GM12872 (cell line): ENCODE results near the gene ZFHX3.

Experiments
- TF ChIP-seq, protein P1 (sequence below): IDR thresholded peaks from 3 replicates; pipeline ENCODE4 v1.5.1; 2011; ENCODE audit warnings: low read depth, mild to moderate bottlenecking, low read length, moderate library complexity; ENCODE audit not compliant: insufficient read depth

Gene ZFHX3

DNA sequence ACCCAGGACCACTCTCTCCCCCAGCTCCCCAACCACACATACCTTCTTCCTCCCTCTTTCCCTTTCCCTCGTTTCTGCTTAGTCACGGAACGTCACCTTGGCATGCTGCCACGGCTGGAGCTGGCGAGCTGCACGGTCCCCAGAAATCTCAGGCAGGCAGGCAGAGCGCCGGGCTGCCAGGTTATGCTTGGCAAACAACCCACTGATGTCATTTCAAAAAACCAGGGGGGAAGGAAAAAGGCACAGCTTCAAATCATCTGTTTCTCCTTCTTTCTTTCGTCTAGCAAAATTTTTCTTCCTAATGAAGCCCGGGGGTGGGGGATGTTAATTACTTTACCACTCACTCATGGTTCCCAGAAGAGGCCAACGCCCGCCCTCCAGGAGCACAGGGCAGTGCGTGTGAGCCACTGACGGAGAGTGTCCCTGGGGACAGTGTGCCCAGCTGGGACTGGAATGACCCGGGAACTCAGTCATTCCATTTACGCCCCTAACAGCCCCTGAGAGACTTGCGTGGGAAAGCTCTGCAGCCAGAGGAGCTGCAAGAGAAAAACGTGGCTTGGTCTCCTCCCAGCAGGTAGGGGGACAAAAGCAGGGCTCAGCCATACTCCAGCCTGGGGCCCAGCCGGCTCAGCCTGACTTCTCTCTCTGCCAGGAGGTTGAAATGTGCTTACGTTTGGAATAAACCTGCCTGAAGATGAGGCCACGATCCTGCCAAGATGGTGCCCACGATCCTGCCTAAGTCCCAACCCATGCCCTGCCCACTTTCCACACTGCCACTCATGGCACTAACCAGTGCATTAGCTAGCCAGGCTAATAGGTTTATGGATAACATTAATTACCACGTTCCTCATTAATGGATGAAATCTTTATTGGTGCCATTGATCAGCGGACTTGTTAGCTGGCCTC is 198.9 kb downstream of the ZFHX3 start:
- TF ChIP-seq, protein P1, sequence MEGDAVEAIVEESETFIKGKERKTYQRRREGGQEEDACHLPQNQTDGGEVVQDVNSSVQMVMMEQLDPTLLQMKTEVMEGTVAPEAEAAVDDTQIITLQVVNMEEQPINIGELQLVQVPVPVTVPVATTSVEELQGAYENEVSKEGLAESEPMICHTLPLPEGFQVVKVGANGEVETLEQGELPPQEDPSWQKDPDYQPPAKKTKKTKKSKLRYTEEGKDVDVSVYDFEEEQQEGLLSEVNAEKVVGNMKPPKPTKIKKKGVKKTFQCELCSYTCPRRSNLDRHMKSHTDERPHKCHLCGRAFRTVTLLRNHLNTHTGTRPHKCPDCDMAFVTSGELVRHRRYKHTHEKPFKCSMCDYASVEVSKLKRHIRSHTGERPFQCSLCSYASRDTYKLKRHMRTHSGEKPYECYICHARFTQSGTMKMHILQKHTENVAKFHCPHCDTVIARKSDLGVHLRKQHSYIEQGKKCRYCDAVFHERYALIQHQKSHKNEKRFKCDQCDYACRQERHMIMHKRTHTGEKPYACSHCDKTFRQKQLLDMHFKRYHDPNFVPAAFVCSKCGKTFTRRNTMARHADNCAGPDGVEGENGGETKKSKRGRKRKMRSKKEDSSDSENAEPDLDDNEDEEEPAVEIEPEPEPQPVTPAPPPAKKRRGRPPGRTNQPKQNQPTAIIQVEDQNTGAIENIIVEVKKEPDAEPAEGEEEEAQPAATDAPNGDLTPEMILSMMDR: no peak

DNA sequence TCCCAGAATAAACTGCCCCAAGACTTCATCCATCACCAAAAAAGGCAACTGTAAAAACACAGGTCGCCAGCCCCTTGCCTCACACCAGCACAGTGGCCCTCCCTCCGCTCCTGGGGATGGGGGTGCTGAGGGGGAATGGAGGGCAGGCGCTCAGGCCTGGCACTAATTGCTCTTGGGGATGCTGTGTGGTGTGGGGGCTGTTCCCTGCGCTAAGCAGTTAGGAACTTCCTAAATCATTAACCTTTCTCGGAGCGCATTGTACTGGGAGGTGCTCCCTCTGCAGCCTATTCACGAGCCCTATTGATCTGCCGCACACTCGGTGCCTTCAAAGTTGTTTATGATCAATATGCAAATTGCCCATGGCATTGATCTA is 199.9 kb downstream of the ZFHX3 start:
- TF ChIP-seq, protein P1: no peak

DNA sequence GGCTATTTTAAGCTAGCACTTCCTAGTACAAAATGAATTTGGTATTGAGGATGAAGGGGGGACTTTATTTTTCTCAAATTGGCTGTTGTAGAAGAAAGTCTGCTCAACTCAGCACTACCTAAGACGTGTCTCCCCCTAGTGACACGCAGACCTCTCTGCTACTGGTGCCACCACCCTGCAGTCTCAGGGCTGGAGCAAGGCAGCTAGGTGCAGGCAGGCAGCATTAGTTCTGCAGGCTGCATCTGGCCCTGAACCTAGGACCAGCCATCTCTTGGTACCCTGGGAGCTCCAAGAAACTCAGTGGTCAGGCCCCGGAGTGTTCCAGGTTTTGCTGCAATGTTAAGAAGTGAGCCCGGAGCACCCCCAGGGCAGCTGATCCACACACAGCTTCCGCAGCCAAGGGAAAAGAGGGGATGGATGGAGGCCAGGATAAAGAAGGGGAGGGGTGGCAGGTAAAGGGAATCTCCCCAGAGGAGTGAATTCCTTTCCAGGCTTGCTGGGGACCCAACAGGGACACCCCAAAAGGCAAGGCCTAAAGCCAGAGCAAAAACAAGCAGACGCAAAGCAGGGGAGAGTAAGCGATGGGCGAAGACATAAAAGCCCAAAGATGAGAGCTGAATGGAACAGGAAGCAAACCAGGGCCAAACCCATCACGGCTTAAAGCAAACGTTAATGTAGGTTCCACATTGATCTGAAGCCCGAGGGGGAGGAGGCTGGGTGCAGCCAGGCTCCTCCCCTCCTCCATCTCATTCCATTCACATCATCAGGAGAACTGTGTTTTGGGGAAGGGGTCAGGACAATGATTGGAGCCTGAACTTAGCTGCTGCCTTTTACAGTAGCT is 200.5 kb downstream of the ZFHX3 start:
- TF ChIP-seq, protein P1: peak; percentile 71

DNA sequence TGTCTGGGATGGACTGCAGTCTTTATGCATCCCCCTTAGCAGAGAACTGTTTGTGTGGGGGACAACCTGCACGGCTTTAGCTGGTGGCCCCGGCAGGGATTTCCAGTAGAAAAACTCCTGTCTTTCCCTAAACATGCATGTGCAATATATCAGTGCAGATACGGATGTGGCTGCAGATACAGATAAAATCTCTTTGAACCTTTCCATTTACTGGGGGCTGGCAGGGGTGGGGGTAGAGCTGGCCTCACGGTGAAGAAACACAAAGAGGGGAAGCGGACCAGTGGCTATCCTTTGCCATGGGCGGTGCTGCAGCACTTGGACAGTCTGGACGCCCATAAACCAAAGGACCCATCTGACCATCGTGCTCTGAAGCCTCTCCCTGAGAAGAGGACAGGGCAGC is 201.3 kb downstream of the ZFHX3 start:
- TF ChIP-seq, protein P1: 0 out of 3 replicates have a peak, but pooled peaks have one; percentile 4

DNA sequence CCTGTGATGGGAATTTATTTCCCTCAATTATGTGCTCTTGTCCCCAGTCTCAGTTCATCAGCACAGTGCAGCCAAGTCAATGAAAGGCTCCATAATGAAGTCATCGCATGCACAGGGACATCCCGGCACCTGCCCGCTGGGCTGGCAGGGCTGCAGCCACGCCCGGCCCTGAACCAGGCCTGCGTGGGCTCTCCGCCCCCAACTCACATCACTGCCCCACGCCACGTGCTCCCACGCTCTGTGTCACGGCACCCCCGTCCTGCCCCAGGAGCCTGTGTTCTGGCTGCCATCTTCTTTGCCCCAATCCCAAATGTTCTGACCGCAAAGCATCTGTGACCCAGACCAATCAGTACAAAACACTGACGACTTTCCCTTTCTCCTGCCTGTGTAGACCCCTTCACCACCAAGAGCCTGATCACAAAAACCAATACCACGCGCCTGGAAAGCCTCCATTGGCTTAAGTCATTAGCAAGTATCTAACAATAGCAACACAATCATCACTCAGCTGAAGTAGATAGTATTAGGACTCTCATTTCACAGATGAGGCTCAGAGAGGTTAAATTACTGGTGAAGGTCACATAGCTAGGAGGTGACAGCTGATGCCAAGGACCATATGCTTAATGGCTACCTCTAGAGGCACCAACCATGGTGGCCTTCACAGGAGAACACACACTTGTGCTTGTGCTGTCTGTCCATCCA is 202.5 kb downstream of the ZFHX3 start:
- TF ChIP-seq, protein P1: no peak

DNA sequence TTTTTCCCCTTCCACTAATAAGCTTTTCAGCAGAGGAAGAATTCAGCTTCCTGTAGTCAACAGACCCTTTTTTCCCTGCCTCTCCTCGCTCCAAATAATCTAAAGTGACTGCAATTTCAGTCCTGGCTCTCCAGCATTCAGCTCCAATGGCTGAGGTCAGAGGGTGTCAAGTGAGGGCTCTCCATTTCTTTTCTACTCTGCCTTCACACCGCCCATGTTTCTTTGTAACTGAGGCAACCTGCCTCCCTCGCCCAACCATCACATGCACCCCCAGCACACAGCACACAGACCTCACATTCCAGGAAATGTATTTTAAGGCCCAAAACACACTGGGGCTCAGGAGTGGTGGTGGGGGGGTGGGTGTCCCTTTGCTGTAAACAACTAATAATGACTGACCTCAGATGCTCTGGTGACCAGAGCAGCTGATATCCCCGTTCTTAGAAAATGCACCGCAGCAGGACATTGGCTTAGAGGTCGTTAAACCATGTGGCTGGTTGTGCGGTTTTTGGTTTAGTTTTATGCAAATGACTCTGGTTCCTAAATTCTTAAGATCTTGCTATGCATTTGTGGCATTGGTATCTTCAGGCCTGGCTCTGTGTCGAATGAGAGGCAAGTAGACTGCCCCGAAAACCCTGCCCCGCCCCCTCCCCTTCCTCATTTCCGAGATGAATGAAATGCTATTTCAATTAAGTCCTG is 203.6 kb downstream of the ZFHX3 start:
- TF ChIP-seq, protein P1: no peak
